HG03342 (cell line): ENCODE results near the gene DNAAF2.
"Not testable (repeated sequence)": the region's sequence is repeated elsewhere in the genome, so short reads cannot be mapped to it uniquely, and the experiment has no call there.

ENCODE experiments used
- ATAC-seq: cut with Tn5 transposase; IDR thresholded peaks from one replicate; pipeline ENCODE4 v1.9.1; 2021; ENCODE audit warnings: mild to moderate bottlenecking, moderate library complexity; ENCODE audit not compliant: unreplicated experiment

The DNAAF2 gene

DNA sequence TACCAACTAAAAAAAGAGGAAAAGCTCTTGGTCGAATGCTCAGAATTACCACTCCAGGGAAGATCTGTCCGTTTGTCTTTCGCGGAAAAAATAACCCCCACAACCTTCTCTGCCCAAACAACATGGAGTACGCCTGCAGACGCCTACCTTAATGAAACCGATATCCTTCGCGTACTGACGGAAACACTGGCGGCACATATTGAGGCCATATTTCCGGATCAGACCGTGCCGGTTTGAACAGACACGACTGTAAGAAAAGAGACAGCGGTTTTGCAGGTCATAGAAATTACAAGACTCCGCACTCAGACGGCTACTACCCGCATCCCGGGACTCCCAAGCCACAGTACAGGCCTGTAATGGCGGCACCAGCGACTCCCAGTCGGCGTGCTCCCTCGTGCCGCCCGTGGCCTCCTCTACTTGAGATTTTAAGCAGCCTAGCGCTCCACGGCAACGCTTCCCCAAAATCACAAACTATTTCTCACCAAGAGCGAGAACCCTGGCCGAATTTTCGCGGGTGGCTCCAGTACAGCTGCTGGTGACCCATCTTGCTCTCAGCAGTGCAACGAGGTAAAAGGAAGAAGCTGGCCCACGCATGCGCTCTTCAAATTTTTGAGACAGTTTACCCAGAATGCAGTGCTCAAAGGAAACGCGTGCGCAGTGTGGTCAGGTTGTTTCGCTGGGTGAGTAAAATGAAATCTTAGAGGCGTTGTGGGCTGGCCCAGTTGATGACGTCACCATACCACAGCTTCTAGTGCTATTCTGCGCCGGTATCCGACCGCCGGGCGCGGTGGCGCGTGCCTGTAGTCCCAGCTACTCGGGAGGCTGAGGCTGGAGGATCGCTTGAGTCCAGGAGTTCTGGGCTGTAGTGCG is 49.0 kb downstream of the DNAAF2 start, which contains the start of gene RPS29:
TSS of gene RPS29 (minus strand) at position 578 of the 870 bp plus-strand sequence. CDS start at position 544, 34 bp downstream.
- ATAC-seq: peak; percentile 90

- ATAC-seq: not testable (repeated sequence)
These were observed 49.9 kb downstream of the DNAAF2 start for GRCh38 chr14:49584981-49585640.

- no peak for ATAC-seq
These were observed 51.0 kb downstream of the DNAAF2 start for GRCh38 chr14:49584058-49584457.

- ATAC-seq: no peak
These were observed 51.4 kb downstream of the DNAAF2 start for GRCh38 chr14:49583629-49584028.

GRCh38 chr14:49582113-49582977 is 52.7 kb downstream of the DNAAF2 start:
- no peak for ATAC-seq

DNA sequence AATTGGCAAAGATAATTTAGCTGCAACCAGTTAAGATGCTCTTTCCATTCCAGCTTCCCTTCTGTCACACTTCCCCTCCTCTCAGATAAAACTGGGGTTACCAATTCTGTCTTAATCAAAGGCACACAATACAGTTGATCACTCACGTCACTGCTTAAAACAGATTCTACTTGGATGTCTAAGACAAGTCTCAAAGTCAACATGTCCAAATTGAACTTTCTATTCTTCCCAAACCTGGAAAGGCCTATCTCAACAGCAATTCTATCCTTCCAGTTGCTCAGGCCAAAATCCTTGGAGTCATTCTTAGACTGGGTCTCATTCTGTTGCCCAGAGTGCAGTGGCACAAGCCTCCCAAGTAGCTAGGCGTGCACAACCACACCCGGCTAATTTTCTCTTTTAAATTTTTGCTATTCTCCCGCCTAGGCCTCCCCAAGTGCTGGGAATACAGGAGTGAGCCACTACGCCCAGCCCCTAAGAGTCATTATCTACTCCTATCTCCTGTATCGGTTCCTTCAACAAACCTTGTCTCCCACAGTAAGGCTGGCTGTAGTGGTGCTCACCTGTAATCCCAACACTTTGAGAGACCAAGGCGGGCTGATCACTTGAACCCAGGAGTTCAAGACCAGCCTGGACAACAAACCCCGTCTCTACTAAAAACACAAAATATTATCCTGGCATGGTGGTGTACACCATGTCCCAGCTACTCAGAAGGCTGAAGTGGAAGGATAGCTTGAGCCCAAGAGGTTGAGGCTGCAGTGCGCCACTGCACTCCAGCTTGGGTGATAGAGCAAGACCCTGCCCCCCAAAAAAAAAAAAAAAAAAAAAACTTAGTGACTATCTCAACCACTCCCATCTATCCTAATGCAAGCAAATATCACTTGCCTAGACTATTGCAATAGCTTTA is 53.6 kb downstream of the DNAAF2 start:
- ATAC-seq: no peak

DNA sequence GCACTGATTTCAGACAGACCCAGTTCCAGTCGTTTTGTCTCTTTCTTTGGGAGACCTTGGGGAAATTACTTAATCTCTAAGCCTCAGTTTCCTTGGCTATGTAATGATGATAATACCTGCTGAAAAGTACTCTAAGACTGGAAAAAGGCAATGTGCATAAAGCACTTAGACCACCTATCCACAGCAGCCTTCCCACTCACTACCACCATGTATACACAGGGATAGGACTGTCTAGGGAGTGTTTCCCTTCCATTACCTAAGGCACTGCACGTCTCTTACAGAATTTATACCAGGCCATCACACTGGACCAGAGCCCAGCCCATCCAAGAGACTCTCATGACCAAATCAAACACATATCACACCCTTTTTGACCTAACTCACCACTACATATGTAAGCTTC is 55.2 kb downstream of the DNAAF2 start:
- ATAC-seq: no peak

DNA sequence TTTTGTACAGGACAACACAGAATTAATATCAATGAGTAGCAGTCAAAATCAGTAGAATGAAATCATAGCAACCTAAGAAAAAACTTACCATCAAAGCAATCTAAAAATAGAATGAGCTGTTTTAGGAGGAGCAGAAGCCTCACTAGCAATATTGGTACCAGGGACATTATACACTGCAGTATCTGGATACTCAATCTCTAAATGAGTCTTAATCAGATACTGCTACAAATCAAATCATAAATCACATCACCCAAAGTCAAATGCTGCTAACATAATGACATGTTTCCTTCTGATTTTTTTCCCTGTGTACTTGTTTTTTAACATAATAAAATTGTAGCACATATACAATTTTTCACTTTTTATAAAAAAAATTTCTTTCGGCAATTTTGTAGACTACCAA is 56.9 kb downstream of the DNAAF2 start:
- ATAC-seq: no peak
